ENCODE results near the gene TXNDC17.

GRCh38 chr17:6651354-6651918 lies 10.6 kb downstream of the TXNDC17 start, which contains the start of the genes C17orf100 and MED31:
- TF ChIP-seq POLR2A (IDR thresholded peaks at IDR 0.05; ENCODE audit: extremely low read depth, insufficient read length) (peak; percentile 56), CTCF (IDR thresholded peaks at IDR 0.05; ENCODE audit: low read depth, low read length) (no peak), MAX (IDR thresholded peaks at IDR 0.05; ENCODE audit: low read depth, low read length) (0 out of 2 replicates have a peak, but pooled peaks have one; percentile 15)

All from NB4 (cell line).